G401 (cell line): ENCODE data around the gene SH3TC2. TPM values are rescaled to one million over a fixed set of nuclear protein-coding genes. Genes with fewer than 3 reads are reported as not detected.
A peak's percentile ranks its signal among the peaks of the same experiment; 100 is the strongest.

Experiments
- DNase-seq: peaks from one replicate; pipeline ENCODE4 v3.0.0-alpha.2; 2015; ENCODE audit warnings: low spot score
- in situ Hi-C: cut with HindIII; loops from 2 replicates; pipeline ENCODE4 v1.10.0; 2016; ENCODE audit warnings: low sequenced_read_pairs, mixed read lengths
- total RNA-seq: library from RNA; depleted of rRNA; stranded (reverse); fragments of >200 nt; shearing (Covaris generic); gene quantifications from 2 replicates; pipeline ENCODE4 v1.2.3, GENCODE V29; 2014

The SH3TC2 gene
- total RNA-seq, 1 experiment from 2014 or later: not detected

DNA sequence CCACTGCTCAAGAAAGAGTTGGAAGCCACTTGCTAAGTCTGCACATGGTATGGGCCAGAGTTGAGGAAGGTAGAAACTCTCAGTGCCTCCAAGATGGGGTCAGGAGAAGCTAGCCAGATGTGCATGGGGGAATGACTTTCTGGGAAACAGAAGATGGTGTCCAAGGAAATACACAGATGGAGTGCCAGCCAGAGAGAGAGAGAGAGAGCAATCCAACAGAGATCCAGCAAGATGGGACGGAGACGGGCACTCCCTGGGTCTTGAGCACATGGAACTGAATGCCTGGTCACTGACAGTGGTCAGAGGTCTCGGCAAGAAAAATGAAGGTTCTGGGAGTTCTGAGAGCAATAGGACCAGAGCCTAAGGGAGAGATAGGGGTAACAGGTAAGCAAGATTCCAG is 82.1 kb downstream of the SH3TC2 start:
- DNase-seq: no peak
- in situ Hi-C loops: no loop called here

GRCh38 chr5:148979083-148979723 is 83.7 kb downstream of the SH3TC2 start:
- in situ Hi-C loops: no loop called here
- no peak for DNase-seq

DNA sequence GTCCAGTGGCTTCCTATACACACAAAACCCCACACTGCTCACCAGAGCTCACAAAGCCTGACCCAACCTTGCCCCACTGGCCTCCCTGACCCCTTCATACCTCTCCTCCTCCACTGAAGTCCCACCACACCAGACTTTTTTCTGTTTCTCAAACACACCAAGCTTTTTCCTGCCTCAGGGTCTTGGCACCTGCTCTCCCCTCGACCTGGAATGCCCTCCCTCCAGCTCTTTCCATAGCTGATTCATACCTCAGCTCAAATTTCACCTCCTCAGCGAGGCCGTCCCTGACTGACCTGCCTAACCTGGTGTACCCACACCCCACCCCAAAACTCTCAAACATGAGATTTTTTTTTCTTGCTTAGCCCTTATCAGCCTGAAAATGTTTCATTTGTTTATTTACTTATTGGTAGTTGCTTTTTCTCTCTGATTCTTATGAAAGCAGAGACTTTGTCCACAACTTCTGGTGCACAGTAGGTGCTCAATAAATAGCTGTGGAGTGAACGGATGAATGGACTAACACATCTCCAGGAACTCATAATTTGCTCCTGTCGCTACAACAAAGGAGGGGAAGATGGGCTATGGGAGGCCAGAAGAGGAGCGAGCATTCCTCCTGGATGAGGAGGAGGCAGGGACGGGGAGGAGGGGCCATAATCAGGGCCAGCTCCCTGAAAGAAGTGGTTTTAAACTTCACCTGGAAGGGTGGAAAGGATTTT is 84.3 kb downstream of the SH3TC2 start:
- in situ Hi-C loops: no loop called here
- no peak for DNase-seq

DNA sequence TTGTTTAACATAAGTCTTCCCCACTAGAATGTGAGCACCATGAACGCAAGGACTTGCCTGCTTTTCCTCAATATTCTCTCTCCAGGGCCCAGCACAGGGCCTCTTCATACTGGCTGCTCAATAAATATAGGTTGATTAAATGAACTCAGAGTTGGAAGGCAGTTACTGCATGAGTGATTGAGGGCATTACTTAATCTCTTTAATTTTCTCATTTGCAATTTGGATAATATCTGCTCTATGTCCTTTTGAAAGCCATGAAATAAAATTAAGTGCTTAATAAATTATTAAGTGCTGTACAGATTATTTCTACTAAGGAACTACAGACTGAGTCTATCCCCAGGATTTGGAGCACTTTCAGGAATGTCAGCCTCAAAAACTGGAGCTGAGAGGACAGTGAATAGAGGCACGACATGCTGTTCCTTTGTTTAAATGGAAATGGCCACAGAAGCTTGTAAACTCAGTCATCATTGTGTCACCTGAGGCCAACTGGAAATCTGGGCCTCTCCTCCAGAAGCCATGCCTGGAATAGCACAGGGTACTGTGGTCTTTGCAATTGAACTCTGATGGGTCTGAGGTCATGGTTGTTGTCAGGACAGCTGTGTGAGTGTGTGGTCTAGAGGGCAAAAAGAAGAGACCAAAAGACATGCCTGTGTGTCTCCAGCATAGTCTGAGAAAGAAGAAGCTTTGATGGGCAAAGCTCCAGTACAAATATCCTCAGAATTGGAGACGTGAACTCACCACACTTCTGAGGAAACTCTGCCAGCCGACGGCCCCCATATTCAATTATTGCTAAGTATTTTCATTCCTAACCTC is 86.1 kb downstream of the SH3TC2 start:
- in situ Hi-C loops: no loop called here
- DNase-seq: peak; percentile 24

DNA sequence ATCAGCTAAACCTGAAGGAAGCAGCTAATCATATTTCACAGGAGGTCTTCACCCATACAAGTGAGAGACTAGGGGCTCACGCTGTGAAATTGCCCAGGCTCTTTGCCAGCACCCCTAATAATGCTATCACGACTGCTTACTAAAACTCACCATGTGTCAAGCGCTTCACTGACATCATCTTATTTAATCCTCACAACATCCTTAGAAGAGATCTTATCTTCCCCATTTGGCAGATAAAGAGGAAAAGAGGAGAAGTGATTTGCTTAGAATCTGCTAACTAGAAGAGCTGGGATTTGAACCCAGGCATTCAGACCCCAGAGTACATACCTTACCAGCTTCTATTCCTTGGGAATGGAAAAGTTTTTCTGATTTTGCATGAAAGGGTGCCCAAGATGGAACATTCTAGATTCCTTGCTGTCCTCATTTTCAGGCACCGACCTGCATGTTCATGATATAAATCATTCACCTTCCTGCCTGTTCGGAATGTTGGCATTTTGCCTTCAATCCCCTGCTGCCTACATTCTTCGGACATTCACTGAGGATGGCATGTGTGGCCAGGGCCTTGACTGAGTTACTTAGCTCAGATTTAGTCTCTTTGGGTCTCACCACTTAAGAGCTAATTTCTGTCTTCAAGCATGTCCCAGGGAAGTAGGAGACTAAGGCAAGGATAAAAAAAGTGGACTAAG is 88.1 kb downstream of the SH3TC2 start:
- DNase-seq: no peak
- in situ Hi-C loops: no loop called here

DNA sequence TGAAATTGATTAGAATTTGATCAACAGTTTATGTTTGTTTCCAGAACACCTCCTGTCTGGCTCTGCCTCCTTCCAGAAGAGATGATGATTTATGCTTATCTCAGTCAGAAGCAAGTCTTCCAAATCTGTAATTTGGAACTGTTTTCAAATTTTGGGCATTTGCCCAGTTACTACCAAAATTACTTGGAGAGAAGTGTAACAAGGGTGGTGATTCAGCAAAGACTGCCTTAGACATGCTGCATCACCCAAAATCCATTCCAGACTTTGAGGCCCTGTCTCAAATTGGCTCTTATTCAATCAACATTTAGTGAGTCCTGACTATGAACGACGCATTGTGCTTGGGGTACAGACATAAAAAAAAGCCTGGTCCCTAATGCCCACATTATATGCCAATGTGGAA is 89.4 kb downstream of the SH3TC2 start:
- DNase-seq: no peak
- in situ Hi-C loops: no loop called here

DNA sequence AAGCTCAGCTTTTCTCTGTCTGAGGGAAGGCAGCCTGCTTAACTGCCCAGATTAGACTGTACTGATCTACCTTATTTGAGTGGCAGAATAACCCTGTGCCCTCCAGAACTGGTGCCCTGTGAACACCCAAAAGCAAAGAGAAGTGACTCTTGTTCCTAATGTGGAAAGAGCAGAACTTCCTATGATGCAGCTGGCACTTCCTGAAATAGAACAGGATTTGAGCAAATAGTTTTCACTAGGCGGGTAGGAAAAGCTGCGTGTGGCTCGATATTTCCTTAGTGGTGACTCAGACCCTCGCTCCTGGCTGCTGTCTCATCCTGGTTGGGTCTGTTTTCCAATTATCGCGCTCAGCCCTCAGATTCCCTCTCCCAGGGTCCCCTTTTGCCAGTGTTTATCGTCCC is 89.9 kb downstream of the SH3TC2 start:
- no peak for DNase-seq
- in situ Hi-C loops: no loop called here

- in situ Hi-C loops: no loop called here
These were observed 90.5 kb downstream of the SH3TC2 start for GRCh38 chr5:148972396-148972795.

DNA sequence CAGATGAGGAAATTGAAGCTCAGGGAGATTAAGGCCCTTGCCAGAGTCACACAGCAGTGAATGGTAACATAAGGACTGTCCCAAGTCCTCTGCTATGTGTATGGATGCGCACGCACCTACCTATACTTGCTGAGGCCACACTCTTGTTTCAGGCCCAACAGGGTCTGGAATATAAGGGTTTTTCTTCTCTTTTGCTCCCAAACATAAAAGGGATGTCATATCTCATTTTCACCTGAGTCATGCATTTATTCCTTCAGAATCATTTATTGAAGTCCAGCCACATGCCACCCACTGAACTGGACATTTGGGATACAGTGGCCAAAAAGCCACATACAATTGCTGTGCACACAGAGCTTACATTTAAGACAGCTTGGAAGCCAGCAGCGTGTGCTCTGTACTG is 92.0 kb downstream of the SH3TC2 start:
- peak; percentile 69 for DNase-seq
- in situ Hi-C loops: no loop called here

More at GRCh38 chr5:148972396-148972795, 90.5 kb downstream of the SH3TC2 start:
- DNase-seq: no peak

DNA sequence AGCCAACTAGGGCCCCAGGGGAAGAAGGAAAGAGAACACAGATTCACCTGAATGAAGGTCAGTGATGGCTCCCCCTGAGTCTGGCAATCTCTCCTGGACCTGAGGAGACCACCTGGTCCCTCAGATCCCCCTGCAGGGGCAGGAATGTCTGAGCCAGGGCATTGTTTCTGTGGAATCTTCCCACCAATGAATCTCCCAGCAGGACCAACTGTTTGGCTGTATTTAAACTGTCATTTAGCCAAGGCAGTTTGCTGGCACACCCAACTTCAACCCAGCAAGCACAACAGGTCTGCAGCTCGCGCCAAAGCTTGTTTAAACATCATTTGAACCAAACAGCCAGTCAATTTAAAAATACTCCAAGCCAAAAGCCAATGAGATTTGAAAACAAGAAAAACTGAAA is 92.6 kb downstream of the SH3TC2 start:
- in situ Hi-C loops: no loop called here
- peak; percentile 99 for DNase-seq

- DNase-seq: no peak
- in situ Hi-C loops: no loop called here
These were observed 93.6 kb downstream of the SH3TC2 start for GRCh38 chr5:148969291-148969690.

- in situ Hi-C loops: no loop called here
- no peak for DNase-seq
These were observed 94.6 kb downstream of the SH3TC2 start for GRCh38 chr5:148968311-148968710.

DNA sequence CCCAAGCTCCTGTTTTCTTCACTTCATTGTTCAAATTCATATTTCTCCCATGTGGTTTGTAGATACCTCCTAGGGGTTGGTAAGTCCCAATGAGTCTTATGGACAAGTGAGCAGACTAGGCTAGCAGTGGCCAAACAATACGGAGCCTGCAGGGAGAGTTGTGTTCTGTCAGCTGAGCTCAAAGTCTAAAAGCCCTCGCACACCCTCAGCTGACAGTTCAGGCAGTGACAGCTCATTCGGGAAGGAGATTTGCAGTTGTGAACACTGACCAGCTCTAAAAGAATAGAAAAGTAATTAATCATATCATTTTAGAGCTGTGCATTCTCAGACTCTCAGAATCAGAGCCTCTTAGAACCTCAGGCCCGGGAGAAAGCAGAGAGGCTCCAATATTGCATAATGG is 95.1 kb downstream of the SH3TC2 start:
- in situ Hi-C loops: no loop called here
- no peak for DNase-seq

DNA sequence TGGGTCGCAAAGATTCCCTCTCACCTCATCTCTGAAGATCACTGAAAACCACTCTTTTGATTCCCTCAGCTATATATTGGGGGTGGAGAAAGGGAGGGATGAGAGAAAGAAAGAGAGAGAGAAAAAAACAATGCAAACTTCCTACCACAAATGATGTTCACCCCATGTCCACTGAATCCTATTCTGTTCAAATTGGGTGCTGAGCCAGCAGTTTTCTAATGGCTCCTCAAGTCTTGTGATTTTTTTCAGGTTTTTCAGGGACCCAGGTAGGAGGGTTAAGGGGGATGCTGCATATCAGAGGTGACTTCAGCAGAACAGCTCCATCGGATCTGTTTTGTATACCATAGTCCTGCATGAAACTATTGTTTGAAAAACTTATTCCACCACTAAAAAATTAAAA is 95.9 kb downstream of the SH3TC2 start:
- in situ Hi-C loops: no loop called here
- no peak for DNase-seq

- in situ Hi-C loops: no loop called here
- peak; percentile 81 for DNase-seq
These were observed 96.5 kb downstream of the SH3TC2 start for GRCh38 chr5:148966348-148966747.

DNA sequence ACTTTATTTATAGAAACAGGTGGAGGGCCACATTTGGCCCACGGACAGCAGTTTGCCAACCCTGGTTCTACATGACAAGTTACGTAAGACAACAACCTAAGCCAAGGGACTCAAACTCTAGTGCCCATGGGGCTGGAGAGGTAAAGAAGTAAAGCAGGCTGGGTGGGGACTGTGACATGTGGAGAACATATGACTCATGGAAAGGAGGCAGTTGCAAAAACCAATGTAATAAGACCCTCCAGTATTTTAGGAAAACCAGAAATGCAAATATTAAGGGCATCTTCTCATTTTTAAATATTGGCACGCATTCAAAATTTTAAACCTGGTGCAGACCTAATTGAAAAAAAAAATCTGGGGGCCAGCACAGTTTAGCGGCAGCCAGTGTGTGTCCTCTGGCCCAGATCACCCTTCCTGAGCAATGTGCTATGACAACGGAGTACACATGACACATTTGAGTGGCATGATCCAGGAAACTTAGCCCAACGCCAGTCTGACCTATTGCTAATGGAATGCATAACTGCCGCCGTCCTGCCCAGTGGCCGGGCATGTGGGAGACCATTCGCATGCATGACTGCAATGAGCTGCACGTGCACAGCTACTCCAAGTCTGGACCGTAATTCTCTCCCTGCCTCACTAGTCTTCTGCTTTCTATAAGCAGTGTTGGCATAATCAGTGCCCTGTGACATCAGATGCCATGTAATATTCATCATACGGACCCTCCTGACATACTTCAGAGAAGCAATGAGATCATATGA is 97.2 kb downstream of the SH3TC2 start:
- no peak for DNase-seq

GRCh38 chr5:148963664-148964063 is 99.2 kb downstream of the SH3TC2 start:
- in situ Hi-C loops: no loop called here
- no peak for DNase-seq

More for the DNA sequence above, 97.2 kb downstream of the SH3TC2 start:
- in situ Hi-C loops: no loop called here

GRCh38 chr5:148962761-148963324 is 100.0 kb downstream of the SH3TC2 start:
- in situ Hi-C loops: no loop called here
- no peak for DNase-seq

- in situ Hi-C loops: no loop called here
- peak; percentile 43 for DNase-seq
These were observed 100.7 kb downstream of the SH3TC2 start for GRCh38 chr5:148962200-148962550.
